ENCODE data around the gene PARK7.

Gene PARK7

GRCh38 chr1:8015036-8015808 lies 53.7 kb downstream of the PARK7 start:
- Histone ChIP-seq H3K9me3 (ENCODE audit: control insufficient read depth in 2 of 2, low read length in 2 of 2) (no peaks in the 10 kb centered on the region), H3K4me3 (ENCODE audit: low read length in 2 of 2) (peak overlapping the region in 1 of 2 donors; percentile 10), H3K36me3 (ENCODE audit: control insufficient read depth in 2 of 2, insufficient read depth in 2 of 2, low read length in 2 of 2) (peaks cover 25 to 32% of the 10 kb centered on the region in 2 donors)

DNA sequence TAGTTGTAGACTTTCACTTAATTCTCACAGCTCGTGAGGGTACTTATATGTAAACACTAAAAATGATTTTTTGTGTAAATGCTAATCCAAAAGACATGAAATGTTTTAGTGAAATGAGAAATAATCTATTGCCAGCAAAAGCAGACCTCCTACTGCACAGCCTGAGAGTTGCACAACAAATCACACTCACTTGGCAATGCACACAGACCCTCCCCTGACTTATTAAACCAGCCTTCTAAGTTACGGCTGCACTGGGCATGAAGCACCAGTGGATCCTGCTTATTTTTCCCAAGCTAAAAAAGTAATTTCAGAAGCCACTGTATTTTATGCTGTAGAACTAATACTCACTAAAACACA lies 54.3 kb downstream of the PARK7 start:
- H3K36me3 ChIP-seq (ENCODE audit: control insufficient read depth in 2 of 2, insufficient read depth in 2 of 2, low read length in 2 of 2), result peaks cover 24 to 32% of the 10 kb centered on the region in 2 donors
- H3K9me3 ChIP-seq (ENCODE audit: control insufficient read depth in 2 of 2, low read length in 2 of 2), result no peaks in the 10 kb centered on the region
- no peak overlapping the region for H3K9ac ChIP-seq (ENCODE audit: low read depth in 1 of 2, low read length in 2 of 2)
- no peaks in the 10 kb centered on the region for H3K27me3 ChIP-seq (ENCODE audit: control insufficient read depth in 2 of 2, insufficient read depth in 2 of 2, low read length in 2 of 2)
- peak overlapping the region; percentile 54 to 66 for H3K27ac ChIP-seq (ENCODE audit: low read depth in 2 of 2, low read length in 2 of 2)
- H3K4me1 ChIP-seq (ENCODE audit: control insufficient read depth in 2 of 2, insufficient read depth in 2 of 2, low read length in 2 of 2), result peaks cover 19 to 29% of the 10 kb centered on the region in 2 donors
- H3K4me3 ChIP-seq (ENCODE audit: low read length in 2 of 2), result no peak overlapping the region

More at GRCh38 chr1:8015036-8015808, 53.7 kb downstream of the PARK7 start:
- Histone ChIP-seq H3K4me1 (ENCODE audit: control insufficient read depth in 2 of 2, insufficient read depth in 2 of 2, low read length in 2 of 2) (peaks cover 19 to 29% of the 10 kb centered on the region in 2 donors), H3K27ac (ENCODE audit: low read depth in 2 of 2, low read length in 2 of 2) (peak overlapping the region; percentile 54 to 66), H3K27me3 (ENCODE audit: control insufficient read depth in 2 of 2, insufficient read depth in 2 of 2, low read length in 2 of 2) (no peaks in the 10 kb centered on the region), H3K9ac (ENCODE audit: low read depth in 1 of 2, low read length in 2 of 2) (peak overlapping the region in 1 of 2 donors; percentile 41)

GRCh38 chr1:8016210-8016894 lies 54.8 kb downstream of the PARK7 start:
- H3K27ac ChIP-seq (ENCODE audit: low read depth in 2 of 2, low read length in 2 of 2), result peak overlapping the region in 1 of 2 donors; percentile 23
- peaks cover 19 to 29% of the 10 kb centered on the region in 2 donors for H3K4me1 ChIP-seq (ENCODE audit: control insufficient read depth in 2 of 2, insufficient read depth in 2 of 2, low read length in 2 of 2)
- H3K9me3 ChIP-seq (ENCODE audit: control insufficient read depth in 2 of 2, low read length in 2 of 2), result no peaks in the 10 kb centered on the region
- H3K9ac ChIP-seq (ENCODE audit: low read depth in 1 of 2, low read length in 2 of 2), result no peak overlapping the region
- no peak overlapping the region for H3K4me3 ChIP-seq (ENCODE audit: low read length in 2 of 2)
- no peaks in the 10 kb centered on the region for H3K27me3 ChIP-seq (ENCODE audit: control insufficient read depth in 2 of 2, insufficient read depth in 2 of 2, low read length in 2 of 2)
- H3K36me3 ChIP-seq (ENCODE audit: control insufficient read depth in 2 of 2, insufficient read depth in 2 of 2, low read length in 2 of 2), result peaks cover 24 to 28% of the 10 kb centered on the region in 2 donors

DNA sequence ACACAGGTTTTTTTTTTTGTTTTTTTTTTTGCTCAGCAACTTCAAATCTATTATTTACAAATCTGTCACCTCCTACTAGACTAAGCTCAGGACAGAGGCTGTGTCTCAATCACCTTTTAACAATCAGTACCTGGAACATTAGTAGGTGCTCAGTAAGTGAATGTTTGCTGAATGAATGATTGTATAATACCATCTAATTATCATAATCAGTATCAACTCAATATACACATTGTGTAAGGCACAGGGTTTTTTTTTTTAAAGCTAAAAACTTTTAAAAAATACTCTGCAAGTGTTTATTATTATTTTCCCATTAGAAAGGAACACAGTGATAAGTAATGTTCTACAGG lies 55.4 kb downstream of the PARK7 start:
- Histone ChIP-seq H3K36me3 (ENCODE audit: control insufficient read depth in 2 of 2, insufficient read depth in 2 of 2, low read length in 2 of 2) (peaks cover 24 to 25% of the 10 kb centered on the region in 2 donors), H3K27ac (ENCODE audit: low read depth in 2 of 2, low read length in 2 of 2) (no peak overlapping the region), H3K4me3 (ENCODE audit: low read length in 2 of 2) (no peak overlapping the region), H3K27me3 (ENCODE audit: control insufficient read depth in 2 of 2, insufficient read depth in 2 of 2, low read length in 2 of 2) (no peaks in the 10 kb centered on the region), H3K4me1 (ENCODE audit: control insufficient read depth in 2 of 2, insufficient read depth in 2 of 2, low read length in 2 of 2) (peaks cover 19 to 29% of the 10 kb centered on the region in 2 donors), H3K9ac (ENCODE audit: low read depth in 1 of 2, low read length in 2 of 2) (no peak overlapping the region), H3K9me3 (ENCODE audit: control insufficient read depth in 2 of 2, low read length in 2 of 2) (no peaks in the 10 kb centered on the region)

GRCh38 chr1:8017495-8018197 lies 56.1 kb downstream of the PARK7 start:
- Histone ChIP-seq H3K36me3 (ENCODE audit: control insufficient read depth in 2 of 2, insufficient read depth in 2 of 2, low read length in 2 of 2) (peaks cover 19 to 21% of the 10 kb centered on the region in 2 donors), H3K9me3 (ENCODE audit: control insufficient read depth in 2 of 2, low read length in 2 of 2) (no peaks in the 10 kb centered on the region), H3K27me3 (ENCODE audit: control insufficient read depth in 2 of 2, insufficient read depth in 2 of 2, low read length in 2 of 2) (no peaks in the 10 kb centered on the region), H3K4me1 (ENCODE audit: control insufficient read depth in 2 of 2, insufficient read depth in 2 of 2, low read length in 2 of 2) (peaks cover 19 to 29% of the 10 kb centered on the region in 2 donors), H3K9ac (ENCODE audit: low read depth in 1 of 2, low read length in 2 of 2) (no peak overlapping the region), H3K27ac (ENCODE audit: low read depth in 2 of 2, low read length in 2 of 2) (no peak overlapping the region), H3K4me3 (ENCODE audit: low read length in 2 of 2) (no peak overlapping the region)

DNA sequence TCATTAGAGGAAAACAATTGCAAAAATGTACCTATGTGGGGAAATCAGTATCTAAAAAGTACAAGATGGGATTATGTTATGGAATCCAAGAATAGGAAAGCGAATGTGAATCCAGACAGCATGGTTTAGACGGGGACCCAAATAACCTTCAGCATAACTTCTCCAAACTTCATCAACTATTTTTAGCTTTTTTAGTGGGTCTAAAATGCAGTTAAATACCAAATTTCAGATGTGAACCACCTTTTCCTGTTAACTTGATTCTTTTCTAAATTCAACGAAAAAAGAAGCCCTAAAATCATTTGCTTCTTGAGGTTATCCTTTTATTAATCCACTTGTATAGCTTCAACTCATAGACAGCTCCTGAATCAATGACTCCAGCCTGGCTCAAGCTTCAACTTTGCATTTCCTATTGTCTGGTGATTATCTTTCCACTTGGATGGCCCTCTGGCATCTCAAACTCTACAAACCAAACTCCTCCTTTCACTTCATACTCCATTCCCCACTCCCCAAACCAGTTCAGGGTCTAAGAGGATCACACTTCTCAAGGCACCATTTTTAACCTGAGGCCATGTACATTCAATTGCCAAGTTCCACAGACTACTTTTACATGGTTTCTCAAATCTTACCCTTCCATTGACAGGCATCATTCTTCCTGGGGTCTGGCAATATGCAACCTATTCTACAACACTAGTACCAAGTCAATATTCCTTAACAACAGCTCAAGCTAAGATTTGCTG lies 57.1 kb downstream of the PARK7 start:
- Histone ChIP-seq H3K4me1 (ENCODE audit: control insufficient read depth in 2 of 2, insufficient read depth in 2 of 2, low read length in 2 of 2) (peaks cover 19 to 39% of the 10 kb centered on the region in 2 donors), H3K9me3 (ENCODE audit: control insufficient read depth in 2 of 2, low read length in 2 of 2) (no peaks in the 10 kb centered on the region), H3K4me3 (ENCODE audit: low read length in 2 of 2) (no peak overlapping the region), H3K27me3 (ENCODE audit: control insufficient read depth in 2 of 2, insufficient read depth in 2 of 2, low read length in 2 of 2) (no peaks in the 10 kb centered on the region), H3K27ac (ENCODE audit: low read depth in 2 of 2, low read length in 2 of 2) (no peak overlapping the region), H3K36me3 (ENCODE audit: control insufficient read depth in 2 of 2, insufficient read depth in 2 of 2, low read length in 2 of 2) (peaks cover 12% of the 10 kb centered on the region in 2 donors), H3K9ac (ENCODE audit: low read depth in 1 of 2, low read length in 2 of 2) (no peak overlapping the region)

- no peaks in the 10 kb centered on the region for H3K27me3 ChIP-seq (ENCODE audit: control insufficient read depth in 2 of 2, insufficient read depth in 2 of 2, low read length in 2 of 2)
- H3K27ac ChIP-seq (ENCODE audit: low read depth in 2 of 2, low read length in 2 of 2), result no peak overlapping the region
- peaks cover 19 to 43% of the 10 kb centered on the region in 2 donors for H3K4me1 ChIP-seq (ENCODE audit: control insufficient read depth in 2 of 2, insufficient read depth in 2 of 2, low read length in 2 of 2)
- H3K36me3 ChIP-seq (ENCODE audit: control insufficient read depth in 2 of 2, insufficient read depth in 2 of 2, low read length in 2 of 2), result peaks cover 7 to 8% of the 10 kb centered on the region in 2 donors
- no peaks in the 10 kb centered on the region for H3K9me3 ChIP-seq (ENCODE audit: control insufficient read depth in 2 of 2, low read length in 2 of 2)
- H3K9ac ChIP-seq (ENCODE audit: low read depth in 1 of 2, low read length in 2 of 2), result no peak overlapping the region
- no peak overlapping the region for H3K4me3 ChIP-seq (ENCODE audit: low read length in 2 of 2)
These were observed 57.7 kb downstream of the PARK7 start for GRCh38 chr1:8019229-8019620.

- no peaks in the 10 kb centered on the region for H3K27me3 ChIP-seq (ENCODE audit: control insufficient read depth in 2 of 2, insufficient read depth in 2 of 2, low read length in 2 of 2)
- H3K9ac ChIP-seq (ENCODE audit: low read depth in 1 of 2, low read length in 2 of 2), result no peak overlapping the region
- peaks cover 18 to 43% of the 10 kb centered on the region in 2 donors for H3K4me1 ChIP-seq (ENCODE audit: control insufficient read depth in 2 of 2, insufficient read depth in 2 of 2, low read length in 2 of 2)
- no peaks in the 10 kb centered on the region for H3K9me3 ChIP-seq (ENCODE audit: control insufficient read depth in 2 of 2, low read length in 2 of 2)
- no peak overlapping the region for H3K4me3 ChIP-seq (ENCODE audit: low read length in 2 of 2)
- H3K36me3 ChIP-seq (ENCODE audit: control insufficient read depth in 2 of 2, insufficient read depth in 2 of 2, low read length in 2 of 2), result no peaks in the 10 kb centered on the region
- H3K27ac ChIP-seq (ENCODE audit: low read depth in 2 of 2, low read length in 2 of 2), result no peak overlapping the region
These were observed 58.5 kb downstream of the PARK7 start for GRCh38 chr1:8020032-8020431.

DNA sequence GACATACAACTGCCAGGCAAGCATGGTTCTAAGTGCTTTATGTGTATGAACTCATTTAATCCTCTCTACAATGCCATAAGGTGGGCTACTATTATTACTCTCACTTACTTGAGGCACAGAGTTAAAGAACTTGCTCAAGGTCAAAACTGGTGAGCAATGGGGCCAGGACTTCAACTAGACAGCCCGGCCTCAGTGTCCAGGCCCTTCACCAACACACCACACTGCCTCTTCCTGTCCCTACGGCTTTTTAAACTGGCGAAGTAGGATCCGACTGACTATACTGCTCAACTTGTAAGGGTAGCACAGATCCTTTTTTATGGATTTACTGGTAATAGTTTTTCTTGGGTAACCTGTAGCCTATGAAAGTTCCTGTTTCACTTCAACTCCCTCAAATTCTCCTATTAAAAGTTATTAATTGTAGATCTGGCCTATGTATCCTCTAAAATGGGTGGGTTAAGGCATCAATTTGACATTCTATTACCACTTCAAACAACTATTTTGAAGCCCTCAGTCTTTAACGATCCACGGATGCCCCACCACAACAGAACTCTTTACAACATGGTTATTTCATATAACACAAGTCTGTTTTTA lies 60.3 kb downstream of the PARK7 start:
- Histone ChIP-seq H3K36me3 (ENCODE audit: control insufficient read depth in 2 of 2, insufficient read depth in 2 of 2, low read length in 2 of 2) (no peaks in the 10 kb centered on the region), H3K9ac (ENCODE audit: low read depth in 1 of 2, low read length in 2 of 2) (no peak overlapping the region), H3K9me3 (ENCODE audit: control insufficient read depth in 2 of 2, low read length in 2 of 2) (no peaks in the 10 kb centered on the region), H3K27me3 (ENCODE audit: control insufficient read depth in 2 of 2, insufficient read depth in 2 of 2, low read length in 2 of 2) (no peaks in the 10 kb centered on the region), H3K4me1 (ENCODE audit: control insufficient read depth in 2 of 2, insufficient read depth in 2 of 2, low read length in 2 of 2) (peaks cover 8 to 34% of the 10 kb centered on the region in 2 donors), H3K4me3 (ENCODE audit: low read length in 2 of 2) (no peak overlapping the region), H3K27ac (ENCODE audit: low read depth in 2 of 2, low read length in 2 of 2) (no peak overlapping the region)
